ENCODE data around the gene ADAMTSL5. TPM values are rescaled to one million over a fixed set of nuclear protein-coding genes. Genes with fewer than 3 reads are reported as not detected.

ADAMTSL5 gene
- total and polyA plus RNA-seq, 9 of the 15 experiments (the other 6 are each of a cell fraction or from before 2014, with no cell fraction given) = 1.0 to 11.6 (median 4.1) TPM

DNA sequence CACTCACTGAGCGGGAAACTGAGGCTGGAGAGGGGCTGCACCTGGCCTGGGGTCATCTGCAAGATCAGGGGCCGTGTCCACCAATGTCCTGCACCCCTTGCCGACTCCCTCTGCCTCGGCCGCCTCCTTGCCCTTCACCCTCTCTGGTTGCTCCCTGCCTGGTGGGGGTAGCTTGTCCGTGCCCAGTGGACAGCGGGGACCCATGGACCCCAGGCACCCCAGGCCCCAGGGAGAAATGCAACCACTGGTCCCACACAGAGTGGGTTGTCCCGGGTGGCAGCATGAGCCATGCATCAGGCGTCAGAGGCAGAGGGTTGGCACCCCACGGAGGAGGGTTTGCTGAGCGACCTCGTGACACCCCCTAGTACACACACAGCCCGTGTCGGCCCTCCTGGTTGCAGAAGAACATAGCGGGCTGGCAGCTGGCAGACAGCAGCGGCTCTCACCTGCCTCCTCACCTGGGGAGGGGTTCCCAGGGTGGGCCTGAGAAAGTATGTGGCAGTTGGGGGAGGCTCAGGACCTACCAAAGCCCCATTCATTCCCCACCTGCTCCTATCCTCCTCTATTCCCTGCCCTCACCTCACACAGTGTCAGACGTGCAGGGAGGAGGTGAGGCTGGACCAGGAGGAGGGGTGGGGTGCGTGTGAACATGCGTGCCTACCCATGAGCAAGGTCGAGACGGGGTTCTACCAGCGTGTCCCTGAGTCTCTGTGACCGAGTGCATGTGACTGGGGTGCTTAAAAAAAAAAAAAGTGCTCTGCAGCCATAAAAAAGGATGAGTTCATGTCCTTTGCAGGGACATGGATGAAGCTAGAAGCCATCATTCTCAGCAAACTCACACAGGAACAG lies 8.7 kb downstream of the ADAMTSL5 start:
- no peak for ATAC-seq

More for the DNA sequence above, 8.7 kb downstream of the ADAMTSL5 start:
- DNase-seq (ENCODE audit: extremely low read depth in 1 of 4, low spot score in 3 of 4) (no peak), FAIRE-seq (no peak)
- H4K20me1 ChIP-seq (replicated peaks; ENCODE audit: control insufficient read depth, insufficient read depth, low read length) = no peaks in the 10 kb centered on the region
- peak overlapping the region in 1 of 2 experiments; percentile 93; a peak in 2 of 4 replicates for H3K9ac ChIP-seq (ENCODE audit: insufficient read depth in 1 of 2, low read depth in 2 of 2, low read length in 2 of 2)
- no peak overlapping the region for H3K4me2 ChIP-seq (ENCODE audit: insufficient read depth, low read length)
- H3K36me3 ChIP-seq (ENCODE audit: control insufficient read depth, insufficient read depth, low read length) = peaks cover 10% of the 10 kb centered on the region; the same call in 2 of the 3 replicates
- intact Hi-C loops (cut with micrococcal nuclease) (no loop called here), in situ Hi-C loops (cut with MboI) (no loop called here)
- H3K27ac ChIP-seq (ENCODE audit: extremely low read depth, low read depth, low read length) = no peak overlapping the region
- H2AFZ ChIP-seq (ENCODE audit: low read depth, low read length) = no peak overlapping the region; the same call in 1 of the 2 replicates
- WGBS (ENCODE audit: insufficient coverage, low coverage, missing lambda C conversion rate) = 78% methylated on average over 23 of the region's 23 CpGs
- no TSS peak for BruUV-seq (replicated peaks)
- no peaks in the 10 kb centered on the region for H3K9me3 ChIP-seq (replicated peaks; ENCODE audit: control insufficient read depth, insufficient read depth, low read depth, low read length)
- TF ChIP-seq ZNF282 (CRISPR knock-in tag; IDR thresholded peaks at IDR 0.05) (no peak), FOXA3 (CRISPR knock-in tag; conservative IDR thresholded peaks at IDR 0.05 in 1 of 2, IDR thresholded peaks at IDR 0.05 in 1 of 2) (no peak), ZNF175 (CRISPR knock-in tag; IDR thresholded peaks at IDR 0.05; ENCODE audit: low read depth) (no peak), ZNF12 (CRISPR knock-in tag; IDR thresholded peaks at IDR 0.05) (no peak)
- TF ChIP-seq, protein P1, sequence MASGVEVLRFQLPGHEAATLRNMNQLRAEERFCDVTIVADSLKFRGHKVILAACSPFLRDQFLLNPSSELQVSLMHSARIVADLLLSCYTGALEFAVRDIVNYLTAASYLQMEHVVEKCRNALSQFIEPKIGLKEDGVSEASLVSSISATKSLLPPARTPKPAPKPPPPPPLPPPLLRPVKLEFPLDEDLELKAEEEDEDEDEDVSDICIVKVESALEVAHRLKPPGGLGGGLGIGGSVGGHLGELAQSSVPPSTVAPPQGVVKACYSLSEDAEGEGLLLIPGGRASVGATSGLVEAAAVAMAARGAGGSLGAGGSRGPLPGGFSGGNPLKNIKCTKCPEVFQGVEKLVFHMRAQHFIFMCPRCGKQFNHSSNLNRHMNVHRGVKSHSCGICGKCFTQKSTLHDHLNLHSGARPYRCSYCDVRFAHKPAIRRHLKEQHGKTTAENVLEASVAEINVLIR (CRISPR knock-in tag; IDR thresholded peaks at IDR 0.05) = no peak
- TF ChIP-seq, protein P2, sequence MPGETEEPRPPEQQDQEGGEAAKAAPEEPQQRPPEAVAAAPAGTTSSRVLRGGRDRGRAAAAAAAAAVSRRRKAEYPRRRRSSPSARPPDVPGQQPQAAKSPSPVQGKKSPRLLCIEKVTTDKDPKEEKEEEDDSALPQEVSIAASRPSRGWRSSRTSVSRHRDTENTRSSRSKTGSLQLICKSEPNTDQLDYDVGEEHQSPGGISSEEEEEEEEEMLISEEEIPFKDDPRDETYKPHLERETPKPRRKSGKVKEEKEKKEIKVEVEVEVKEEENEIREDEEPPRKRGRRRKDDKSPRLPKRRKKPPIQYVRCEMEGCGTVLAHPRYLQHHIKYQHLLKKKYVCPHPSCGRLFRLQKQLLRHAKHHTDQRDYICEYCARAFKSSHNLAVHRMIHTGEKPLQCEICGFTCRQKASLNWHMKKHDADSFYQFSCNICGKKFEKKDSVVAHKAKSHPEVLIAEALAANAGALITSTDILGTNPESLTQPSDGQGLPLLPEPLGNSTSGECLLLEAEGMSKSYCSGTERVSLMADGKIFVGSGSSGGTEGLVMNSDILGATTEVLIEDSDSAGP (CRISPR knock-in tag; IDR thresholded peaks at IDR 0.05) = 0 out of 2 replicates have a peak, but pooled peaks have one; percentile 25
- no peaks in the 10 kb centered on the region for H3K27me3 ChIP-seq (ENCODE audit: control insufficient read depth in 2 of 2, insufficient read depth in 2 of 2, low read length in 2 of 2)
- ChIA-PET CTCF (ENCODE audit: low intra/inter-chr PET ratio) (no interaction called here), POLR2A (interaction anchor here (0.6 kb wide), 1 partner anchor 12 kb away, joined by 3 read pairs; no protein-coding TSS in a partner anchor)
- H3K4me3 ChIP-seq = no peak overlapping the region
- no peaks in the 10 kb centered on the region for H3K79me2 ChIP-seq (ENCODE audit: control insufficient read depth, insufficient read depth, low read length)
- no peaks in the 10 kb centered on the region for H3K9me1 ChIP-seq (ENCODE audit: control insufficient read depth, insufficient read depth, low read length)
- peaks cover 12 to 66% of the 10 kb centered on the region in 2 experiments; a peak in 4 of 5 replicates for H3K4me1 ChIP-seq (replicated peaks in 1 of 2; ENCODE audit: control insufficient read depth in 2 of 2, insufficient read depth in 2 of 2, low read length in 2 of 2)
